GM12891 (cell line): Measurements from ENCODE around the gene SIN3A.

Source experiments
- POLR2A ChIP-seq: IDR thresholded peaks from 2 replicates; pipeline ENCODE4 v1.6.1; 2011; ENCODE audit warnings: low read depth, low read length, control low read depth
- POLR2AphosphoS5 ChIP-seq: IDR thresholded peaks from 2 replicates; pipeline ENCODE4 v1.6.1; 2011; ENCODE audit warnings: low read depth, low read length, control low read depth
- TAF1 ChIP-seq: IDR thresholded peaks from 2 replicates; pipeline ENCODE4 v1.6.1; 2011; ENCODE audit warnings: low read depth, low read length, control low read depth

- TF ChIP-seq POLR2A (no peak), POLR2AphosphoS5 (no peak), TAF1 (no peak)
Observed at GRCh38 chr15:75456710-75457109, 5.2 kb upstream of the SIN3A start.
